Activated naive CD4-positive, alpha-beta T cell treated with anti-CD3 and anti-CD28 coated beads, Interleukin-2, amount 50 U/mL, for 24 hours (primary cell): ENCODE measurements around the gene SLC9A9.
"Not testable (repeated sequence)": the region's sequence is repeated elsewhere in the genome, so short reads cannot be mapped to it uniquely, and the experiment has no call there.

Experiments used
- H3K27ac Mint-ChIP-seq: one replicate; pipeline ENCODE4 v1.8.0; 2021; ENCODE audit warnings: mild to moderate bottlenecking, mixed read lengths
- H3K27me3 Mint-ChIP-seq: one replicate; pipeline ENCODE4 v1.8.0; 2021; ENCODE audit warnings: mixed read lengths
- H3K36me3 Mint-ChIP-seq: one replicate; pipeline ENCODE4 v1.8.0; 2021; ENCODE audit warnings: mixed read lengths
- H3K4me1 Mint-ChIP-seq: one replicate; pipeline ENCODE4 v1.8.0; 2021; ENCODE audit warnings: mixed read lengths
- H3K4me3 Mint-ChIP-seq: one replicate; pipeline ENCODE4 v1.8.0; 2021; ENCODE audit warnings: mild to moderate bottlenecking, mixed read lengths
- H3K9me3 Mint-ChIP-seq: one replicate; pipeline ENCODE4 v1.8.0; 2021; ENCODE audit warnings: mixed read lengths

The SLC9A9 gene

DNA sequence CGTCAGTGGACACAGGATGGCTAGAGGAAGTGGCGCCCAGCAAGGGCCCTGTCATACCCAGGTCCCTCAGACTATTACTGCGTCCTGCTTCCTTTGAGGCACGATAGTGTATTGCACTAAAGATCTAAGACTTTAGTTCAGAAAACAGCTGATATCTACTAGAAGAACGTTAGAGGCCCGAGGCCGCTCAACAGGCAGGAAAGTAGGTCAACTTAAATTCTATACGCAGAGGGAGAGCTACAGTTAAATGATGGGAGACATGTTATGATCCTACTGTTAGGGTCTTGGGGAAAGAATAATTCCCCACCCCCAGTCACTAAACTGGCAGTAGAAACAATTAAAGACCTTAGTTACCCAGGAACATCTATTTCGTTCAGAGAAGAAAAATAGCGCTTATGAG lies 410.9 kb downstream of the SLC9A9 start:
- Mint-ChIP-seq H3K27me3 (no peaks in the 10 kb centered on the region), H3K36me3 (no peaks in the 10 kb centered on the region), H3K4me1 (peaks cover 4% of the 10 kb centered on the region), H3K9me3 (no peaks in the 10 kb centered on the region), H3K4me3 (no peak overlapping the region), H3K27ac (no peak overlapping the region)

DNA sequence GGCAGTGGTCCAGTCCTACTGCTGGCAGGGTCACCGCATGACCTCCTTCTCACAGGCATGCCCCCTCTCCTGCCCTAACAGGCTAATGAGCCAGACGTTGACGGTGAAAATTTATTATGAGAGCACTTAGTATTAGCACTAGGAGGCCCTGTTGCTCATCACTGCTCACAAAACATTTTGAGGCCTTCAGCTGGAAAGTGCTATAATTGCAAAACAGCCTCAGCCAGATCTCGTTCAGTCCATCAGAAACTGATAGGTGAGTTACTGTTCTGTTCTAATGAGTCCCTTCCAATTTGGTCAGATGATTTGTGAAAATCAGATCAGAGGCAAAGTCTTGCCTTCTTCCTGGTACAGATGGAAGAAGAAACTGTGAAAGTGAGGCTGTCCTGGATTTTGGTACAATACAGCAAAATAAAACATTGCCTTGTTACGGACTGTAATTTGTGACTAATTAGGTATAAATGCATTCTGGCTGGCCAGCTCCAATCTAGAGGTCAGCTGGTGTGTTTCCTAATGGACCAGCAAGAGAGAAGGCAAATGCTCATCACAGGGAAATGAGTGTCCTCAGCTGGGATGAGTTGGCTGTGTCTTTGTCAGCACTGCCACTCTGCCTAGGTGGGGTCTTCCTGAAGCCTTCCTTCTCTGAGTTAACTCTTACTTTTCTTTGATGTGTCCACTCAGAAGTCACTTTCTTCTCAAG lies 411.9 kb downstream of the SLC9A9 start:
- no peaks in the 10 kb centered on the region for H3K4me1 Mint-ChIP-seq
- no peak overlapping the region for H3K27ac Mint-ChIP-seq
- H3K36me3 Mint-ChIP-seq, result peaks cover 4% of the 10 kb centered on the region
- no peaks in the 10 kb centered on the region for H3K27me3 Mint-ChIP-seq
- no peak overlapping the region for H3K4me3 Mint-ChIP-seq
- no peaks in the 10 kb centered on the region for H3K9me3 Mint-ChIP-seq

DNA sequence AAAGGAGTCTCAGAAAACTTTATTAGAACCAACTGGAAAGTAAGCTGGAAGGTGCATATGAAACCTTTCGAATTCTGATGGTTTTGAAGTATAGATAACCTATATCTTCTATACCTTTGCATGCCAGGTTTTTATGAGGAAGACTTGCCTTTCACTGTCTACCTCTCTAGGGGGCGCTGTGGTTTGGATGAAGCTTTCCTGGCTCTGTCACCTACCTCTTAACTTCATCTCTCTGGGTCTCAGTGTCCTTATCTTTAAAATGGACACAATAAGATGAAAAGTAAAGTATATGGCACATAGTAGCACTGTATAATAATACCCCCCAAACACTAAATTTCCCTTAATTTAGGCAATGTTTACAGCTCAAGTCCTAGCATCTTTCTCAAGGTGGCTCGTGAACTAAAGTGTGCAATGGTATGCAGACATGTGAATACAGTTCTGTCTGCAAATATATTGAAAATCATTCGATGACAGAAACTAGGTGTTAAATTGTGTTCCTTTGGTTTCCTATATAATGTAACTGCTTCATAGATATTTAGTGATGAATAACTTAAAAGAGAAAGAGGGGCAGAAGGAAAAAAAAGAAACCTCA lies 414.4 kb downstream of the SLC9A9 start:
- Mint-ChIP-seq H3K27me3 (no peaks in the 10 kb centered on the region), H3K4me1 (no peaks in the 10 kb centered on the region), H3K9me3 (no peaks in the 10 kb centered on the region), H3K36me3 (peaks cover 4% of the 10 kb centered on the region), H3K4me3 (no peak overlapping the region), H3K27ac (no peak overlapping the region)

DNA sequence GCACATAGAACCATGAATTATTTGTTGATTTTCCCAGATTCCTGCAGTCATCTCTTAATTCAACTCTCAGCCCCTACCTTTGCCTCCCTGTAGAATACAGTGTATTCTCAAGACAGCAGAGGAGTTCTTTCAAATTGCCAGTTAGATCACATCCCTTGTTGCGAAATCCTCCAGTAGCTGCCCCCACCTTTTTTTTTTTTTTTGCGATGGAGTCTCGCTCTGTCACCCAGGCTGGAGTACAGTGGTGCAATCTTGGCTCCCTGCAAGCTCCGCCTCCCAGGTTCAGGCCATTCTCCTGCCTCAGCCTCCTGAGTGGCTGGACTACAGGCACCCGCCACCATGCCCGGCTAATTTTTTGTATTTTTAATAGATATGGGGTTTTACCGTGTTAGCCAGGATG lies 417.0 kb downstream of the SLC9A9 start:
- not testable (repeated sequence) for H3K4me1 Mint-ChIP-seq, H3K36me3 Mint-ChIP-seq, H3K27me3 Mint-ChIP-seq, H3K4me3 Mint-ChIP-seq, H3K9me3 Mint-ChIP-seq, H3K27ac Mint-ChIP-seq

GRCh38 chr3:143430568-143430967 lies 417.7 kb downstream of the SLC9A9 start:
- peaks cover 5% of the 10 kb centered on the region for H3K4me1 Mint-ChIP-seq
- H3K36me3 Mint-ChIP-seq, result peaks cover 4% of the 10 kb centered on the region
- H3K27ac Mint-ChIP-seq, result no peak overlapping the region
- no peaks in the 10 kb centered on the region for H3K9me3 Mint-ChIP-seq
- no peaks in the 10 kb centered on the region for H3K27me3 Mint-ChIP-seq
- no peak overlapping the region for H3K4me3 Mint-ChIP-seq

- Mint-ChIP-seq H3K27ac (no peak overlapping the region), H3K4me1 (peaks cover 6% of the 10 kb centered on the region), H3K9me3 (no peaks in the 10 kb centered on the region), H3K4me3 (no peak overlapping the region), H3K36me3 (peaks cover 5% of the 10 kb centered on the region), H3K27me3 (no peaks in the 10 kb centered on the region)
These were observed 418.4 kb downstream of the SLC9A9 start for GRCh38 chr3:143429628-143430514.

DNA sequence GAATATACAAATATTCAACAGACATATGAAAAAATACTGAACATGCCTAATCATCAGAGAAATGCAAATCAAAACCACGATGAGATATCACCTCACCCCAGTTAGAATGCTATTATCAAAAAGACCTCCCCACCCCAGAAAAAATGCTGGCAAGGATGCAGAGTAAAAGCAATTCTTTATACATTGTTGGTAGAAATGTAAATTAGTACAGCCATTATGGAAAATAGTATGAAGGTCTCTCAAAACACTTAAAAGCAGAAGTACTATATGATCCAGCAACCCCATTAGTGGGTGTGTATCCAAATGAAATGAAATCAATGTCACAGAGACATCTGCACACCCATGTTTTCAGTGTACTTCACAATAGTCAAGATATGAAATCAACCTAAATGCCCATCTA lies 420.0 kb downstream of the SLC9A9 start:
- Mint-ChIP-seq H3K27me3 (no peaks in the 10 kb centered on the region), H3K9me3 (no peaks in the 10 kb centered on the region), H3K36me3 (peaks cover 6% of the 10 kb centered on the region), H3K4me1 (peaks cover 16% of the 10 kb centered on the region), H3K4me3 (no peak overlapping the region), H3K27ac (no peak overlapping the region)

DNA sequence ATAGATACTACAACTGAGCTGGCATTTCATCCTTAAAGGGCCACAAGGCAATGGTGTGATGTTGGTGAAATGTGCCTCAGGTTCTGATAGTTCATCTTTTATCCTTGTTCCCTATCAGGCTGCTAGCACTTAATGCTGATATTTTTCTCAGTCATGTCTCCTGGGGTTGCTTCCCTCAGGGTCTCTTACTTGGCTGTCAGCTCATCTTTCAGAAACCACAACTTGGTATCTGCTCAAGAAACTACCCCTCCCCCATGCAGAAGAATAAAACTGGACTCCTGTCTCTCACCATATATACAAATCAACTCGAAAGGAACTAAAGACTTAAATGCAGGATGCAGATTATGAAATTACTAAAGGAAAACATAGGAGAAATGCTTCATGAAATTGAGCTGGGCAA lies 420.6 kb downstream of the SLC9A9 start:
- Mint-ChIP-seq H3K9me3 (no peaks in the 10 kb centered on the region), H3K36me3 (peaks cover 6% of the 10 kb centered on the region), H3K4me1 (peaks cover 16% of the 10 kb centered on the region), H3K27ac (no peak overlapping the region), H3K27me3 (no peaks in the 10 kb centered on the region), H3K4me3 (no peak overlapping the region)

GRCh38 chr3:143424874-143425273 lies 423.4 kb downstream of the SLC9A9 start:
- H3K27me3 Mint-ChIP-seq, result no peaks in the 10 kb centered on the region
- peaks cover 16% of the 10 kb centered on the region for H3K4me1 Mint-ChIP-seq
- H3K27ac Mint-ChIP-seq, result no peak overlapping the region
- no peak overlapping the region for H3K4me3 Mint-ChIP-seq
- H3K9me3 Mint-ChIP-seq, result no peaks in the 10 kb centered on the region
- peaks cover 7% of the 10 kb centered on the region for H3K36me3 Mint-ChIP-seq

GRCh38 chr3:143421556-143421955 lies 426.7 kb downstream of the SLC9A9 start:
- Mint-ChIP-seq H3K4me1 (peaks cover 16% of the 10 kb centered on the region), H3K4me3 (no peak overlapping the region), H3K27me3 (no peaks in the 10 kb centered on the region), H3K9me3 (no peaks in the 10 kb centered on the region), H3K27ac (no peak overlapping the region), H3K36me3 (peaks cover 15% of the 10 kb centered on the region)

- no peak overlapping the region for H3K4me3 Mint-ChIP-seq
- H3K9me3 Mint-ChIP-seq, result peaks cover 6% of the 10 kb centered on the region
- peaks cover 15% of the 10 kb centered on the region for H3K36me3 Mint-ChIP-seq
- H3K4me1 Mint-ChIP-seq, result peaks cover 16% of the 10 kb centered on the region
- no peak overlapping the region for H3K27ac Mint-ChIP-seq
- no peaks in the 10 kb centered on the region for H3K27me3 Mint-ChIP-seq
These were observed 428.7 kb downstream of the SLC9A9 start for GRCh38 chr3:143419611-143420010.

DNA sequence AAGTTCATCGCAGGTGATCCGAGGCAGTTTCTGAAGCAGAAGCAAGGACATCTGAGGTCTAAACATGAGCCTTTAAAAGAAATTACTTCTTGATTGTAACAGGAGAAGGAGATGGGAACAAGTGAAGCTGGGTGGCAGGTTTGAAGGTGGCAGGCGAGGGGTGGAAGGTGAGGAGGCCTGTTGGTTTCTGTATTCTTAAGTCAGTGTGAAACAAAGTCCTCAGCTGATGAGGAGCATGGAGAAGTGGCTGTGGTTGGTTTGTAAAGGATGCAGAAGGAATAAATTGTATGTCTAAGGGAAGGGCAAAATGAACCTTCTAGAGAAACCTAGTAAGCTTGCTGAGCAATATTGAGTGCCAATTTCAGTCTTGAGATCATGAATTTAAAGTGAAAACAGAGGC lies 429.9 kb downstream of the SLC9A9 start:
- Mint-ChIP-seq H3K27me3 (no peaks in the 10 kb centered on the region), H3K27ac (no peak overlapping the region), H3K36me3 (peaks cover 15% of the 10 kb centered on the region), H3K4me3 (no peak overlapping the region), H3K4me1 (peaks cover 10% of the 10 kb centered on the region), H3K9me3 (peaks cover 6% of the 10 kb centered on the region)

GRCh38 chr3:143416229-143416628 lies 432.0 kb downstream of the SLC9A9 start:
- peaks cover 10% of the 10 kb centered on the region for H3K4me1 Mint-ChIP-seq
- H3K4me3 Mint-ChIP-seq, result no peak overlapping the region
- H3K27ac Mint-ChIP-seq, result no peak overlapping the region
- H3K27me3 Mint-ChIP-seq, result no peaks in the 10 kb centered on the region
- H3K9me3 Mint-ChIP-seq, result peaks cover 6% of the 10 kb centered on the region
- H3K36me3 Mint-ChIP-seq, result peaks cover 14% of the 10 kb centered on the region

GRCh38 chr3:143414571-143415253 lies 433.6 kb downstream of the SLC9A9 start:
- H3K4me3 Mint-ChIP-seq, result no peak overlapping the region
- peaks cover 6% of the 10 kb centered on the region for H3K9me3 Mint-ChIP-seq
- peaks cover 15% of the 10 kb centered on the region for H3K36me3 Mint-ChIP-seq
- no peaks in the 10 kb centered on the region for H3K27me3 Mint-ChIP-seq
- peaks cover 10% of the 10 kb centered on the region for H3K4me1 Mint-ChIP-seq
- no peak overlapping the region for H3K27ac Mint-ChIP-seq

- Mint-ChIP-seq H3K9me3 (peaks cover 6% of the 10 kb centered on the region), H3K27ac (no peak overlapping the region), H3K27me3 (no peaks in the 10 kb centered on the region), H3K36me3 (peaks cover 14% of the 10 kb centered on the region), H3K4me3 (no peak overlapping the region), H3K4me1 (peaks cover 10% of the 10 kb centered on the region)
These were observed 434.9 kb downstream of the SLC9A9 start for GRCh38 chr3:143413372-143413771.
